ENCODE results near the gene RELL1. TPM values are rescaled to one million over a fixed set of nuclear protein-coding genes. Genes with fewer than 3 reads are reported as not detected.

Gene RELL1
- total RNA-seq = 10 to 100 TPM; 31.0 to 35.6 TPM
- 10 to 100 TPM; 10.1 to 12.1 (median 10.6) TPM for polyA plus RNA-seq (ENCODE audit: insufficient read length in 6 of 6)
- long read RNA-seq, donor 1, transcript RELL1-202 (7 exons, 1,350 nt) = major isoform, 5 of 5 reads
- long read RNA-seq, donor 1, partial matches to known transcripts = 0 of 5 reads
- long read RNA-seq, donor 1, other reads (novel, unspliced or antisense) = 0 of 5 reads
- long read RNA-seq, donor 2, transcript RELL1-202 (7 exons, 1,350 nt) = major isoform, 5 of 5 reads
- long read RNA-seq, donor 2, partial matches to known transcripts = 0 of 5 reads
- long read RNA-seq, donor 2, other reads (novel, unspliced or antisense) = 0 of 5 reads
- long read RNA-seq, donor 3 = 0 reads
- long read RNA-seq, donor 4, partial matches to known transcripts = 5 of 8 reads
- long read RNA-seq, donor 4, other reads (novel, unspliced or antisense) = 3 of 8 reads
- long read RNA-seq, donor 5, partial matches to known transcripts = 0 of 1 reads
- long read RNA-seq, donor 5, other reads (novel, unspliced or antisense) = 0 of 1 reads
- long read RNA-seq, donor 6, partial matches to known transcripts = 0 of 3 reads
- long read RNA-seq, donor 6, other reads (novel, unspliced or antisense) = 0 of 3 reads
- long read RNA-seq, donor 7 = 0 reads
- long read RNA-seq, donor 8, partial matches to known transcripts = 0 of 3 reads
- long read RNA-seq, donor 8, other reads (novel, unspliced or antisense) = 0 of 3 reads
- long read RNA-seq, donor 9 = 0 reads
- long read RNA-seq, donor 10, partial matches to known transcripts = 3 of 6 reads
- long read RNA-seq, donor 10, other reads (novel, unspliced or antisense) = 1 of 6 reads
- long read RNA-seq, donor 11, partial matches to known transcripts = 0 of 4 reads
- long read RNA-seq, donor 11, other reads (novel, unspliced or antisense) = 0 of 4 reads
- long read RNA-seq, donor 12, partial matches to known transcripts = 0 of 4 reads
- long read RNA-seq, donor 12, other reads (novel, unspliced or antisense) = 0 of 4 reads

DNA sequence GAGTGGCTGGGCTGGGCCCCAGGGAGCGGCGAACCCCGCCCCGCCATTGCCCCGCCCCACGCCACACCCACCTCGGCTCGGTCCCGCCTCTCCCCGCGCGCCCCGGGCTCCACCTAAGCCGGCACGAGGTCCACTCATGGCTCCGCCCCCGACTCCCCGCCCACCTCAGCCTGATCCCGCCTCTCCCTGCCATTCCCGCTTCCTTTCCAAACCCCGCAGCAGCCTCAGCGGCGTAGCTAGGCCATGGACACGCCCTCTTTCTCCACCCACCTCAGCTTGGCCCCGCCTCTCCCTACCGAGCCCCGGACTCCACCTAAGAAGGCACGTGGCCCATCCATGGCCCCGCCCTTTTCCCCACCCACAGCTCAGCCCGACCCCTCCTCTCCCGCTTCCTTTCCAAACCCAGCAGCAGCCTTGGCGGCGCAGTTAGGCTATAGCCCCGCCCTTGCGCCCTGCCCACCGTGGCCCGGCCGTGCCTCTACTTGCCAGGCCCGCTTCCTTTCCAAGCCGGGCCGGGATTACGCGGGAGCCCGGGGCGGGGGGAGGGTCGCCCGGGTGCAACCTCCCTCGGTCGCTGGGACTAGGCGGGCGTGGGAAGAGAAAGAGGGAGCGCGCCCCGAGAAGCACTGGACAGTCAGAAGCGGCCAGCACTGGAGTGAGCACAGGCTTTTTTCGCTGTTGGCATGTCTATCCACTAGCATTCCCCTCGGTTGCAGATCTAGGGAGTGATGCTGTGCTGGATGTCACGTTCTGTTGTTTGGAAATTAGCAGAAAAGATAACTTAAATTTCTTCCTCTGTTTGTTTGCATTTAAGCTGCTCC, at the start of gene RELL1:
RELL1 (minus strand) TSS at position 4 of the 821 bp plus-strand sequence. CDS start 89 bp downstream, outside the sequence.
- Histone ChIP-seq H3K4me3 (peak within 1 kb of the TSS; percentile 71 to 91), H3K4me1 (peaks cover 14 to 48% of the 10 kb centered on the region in 2 donors), H3K27me3 (no peaks in the 10 kb centered on the region), H3K9me3 (no peaks in the 10 kb centered on the region), H3K27ac (peak within 1 kb of the TSS; percentile 97), H3K36me3 (no peaks in the 10 kb centered on the region)
- intact Hi-C loops (cut with DNase I) = no loop called here
- ATAC-seq (peak; percentile 93), DNase-seq (peak; percentile 100)
- TF ChIP-seq CTCF (IDR thresholded peaks at IDR 0.05) = peak in 1 of 2 donors; percentile 5

- Histone ChIP-seq H3K9me3 (no peaks in the 10 kb centered on the region), H3K27me3 (no peaks in the 10 kb centered on the region), H3K36me3 (no peaks in the 10 kb centered on the region), H3K4me1 (no peaks in the 10 kb centered on the region), H3K27ac (no peak overlapping the region), H3K4me3 (no peak overlapping the region)
- DNase-seq (peak in 1 of 4 donors; percentile 38), ATAC-seq (peak; percentile 34)
- TF ChIP-seq CTCF (IDR thresholded peaks at IDR 0.05) = no peak
- intact Hi-C loops (cut with DNase I) = no loop called here
Observed at GRCh38 chr4:37735578-37735977, 49.4 kb upstream of the RELL1 start.

DNA sequence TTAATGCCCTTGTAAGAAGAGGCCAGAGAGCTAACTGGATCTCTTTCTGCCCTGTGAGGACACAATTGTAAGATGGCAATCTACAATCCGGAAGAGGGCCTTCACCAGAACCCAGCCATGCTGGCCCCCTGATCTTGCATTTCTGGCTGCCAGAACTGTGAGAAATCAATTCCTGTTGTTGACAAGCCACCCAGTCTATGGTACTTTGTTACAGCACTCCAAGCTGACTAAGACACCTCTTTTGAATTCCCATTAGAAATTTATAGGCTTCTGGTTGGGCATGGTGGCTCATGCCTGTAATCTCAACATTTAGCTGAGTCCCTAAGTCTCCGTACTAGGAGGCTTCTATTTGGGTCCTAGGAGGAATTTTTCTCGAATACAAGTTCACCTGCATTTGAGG, 48.8 kb upstream of the RELL1 start:
- Histone ChIP-seq H3K4me1 (no peaks in the 10 kb centered on the region), H3K4me3 (no peak overlapping the region), H3K27ac (no peak overlapping the region), H3K9me3 (no peaks in the 10 kb centered on the region), H3K27me3 (no peaks in the 10 kb centered on the region), H3K36me3 (no peaks in the 10 kb centered on the region)
- DNase-seq (no peak), ATAC-seq (no peak)
- intact Hi-C loops (cut with DNase I) = no loop called here
- TF ChIP-seq CTCF (IDR thresholded peaks at IDR 0.05) = no peak

DNA sequence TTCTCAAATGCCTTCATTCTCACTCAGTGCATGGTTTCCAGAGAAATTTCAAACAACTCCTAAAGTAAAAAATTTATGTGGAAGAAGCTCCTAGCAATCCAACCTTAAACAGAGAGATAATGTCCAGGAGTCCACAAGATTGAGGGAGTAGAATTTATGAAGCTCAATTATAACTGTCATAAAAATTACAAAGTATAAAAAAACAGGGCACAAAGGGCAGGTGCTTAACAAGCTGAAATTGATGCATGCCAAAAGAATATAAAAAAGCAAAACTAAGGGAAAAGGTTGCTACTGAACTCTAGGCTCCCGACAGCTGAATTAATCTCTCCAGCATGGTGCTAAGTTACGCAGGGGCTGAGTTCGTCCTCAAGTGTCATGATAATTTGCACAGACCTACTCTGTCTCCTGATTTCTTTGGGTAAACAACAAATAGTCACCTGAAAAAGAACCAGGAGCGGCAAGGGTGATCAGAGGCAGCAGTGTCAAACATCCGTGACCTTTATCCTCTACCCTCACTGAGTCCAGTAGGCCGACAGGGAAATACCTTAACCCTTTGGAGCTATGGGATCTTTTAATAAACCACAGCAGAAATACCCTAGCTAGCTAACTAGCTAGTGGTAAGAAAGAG, 47.2 kb upstream of the RELL1 start:
- no peaks in the 10 kb centered on the region for H3K27me3 ChIP-seq
- no peak for TF ChIP-seq CTCF (IDR thresholded peaks at IDR 0.05)
- no peak overlapping the region for H3K27ac ChIP-seq
- DNase-seq = no peak
- intact Hi-C loops (cut with DNase I) = no loop called here
- no peaks in the 10 kb centered on the region for H3K4me1 ChIP-seq
- H3K9me3 ChIP-seq = no peaks in the 10 kb centered on the region
- no peak for ATAC-seq
- H3K36me3 ChIP-seq = no peaks in the 10 kb centered on the region
- H3K4me3 ChIP-seq = no peak overlapping the region

All from left lung (tissue), 14 donors.